Subcutaneous adipose tissue (tissue), 4 donors: Measurements from ENCODE around the gene PLCB1. TPM values are rescaled to one million over a fixed set of nuclear protein-coding genes. Genes with fewer than 3 reads are reported as not detected.

Experiments
- total RNA-seq, 4 donors: library from RNA; depleted of rRNA; stranded (reverse); fragments of >200 nt; gene quantifications; one replicate each; pipeline ENCODE4 v1.1.0, GENCODE V29; 2016
- TF ChIP-seq, protein P1 (sequence below): fragments of 450-650 bp; IDR thresholded peaks from one replicate; pipeline ENCODE4 v1.5.1; 2016; ENCODE audit warnings: low read depth, mild to moderate bottlenecking, control low read depth, antibody characterized with exemption, moderate library complexity

The PLCB1 gene
- total RNA-seq, 4 donors from 2014 or later = 14.1 to 26.7 (median 18.4) TPM

DNA sequence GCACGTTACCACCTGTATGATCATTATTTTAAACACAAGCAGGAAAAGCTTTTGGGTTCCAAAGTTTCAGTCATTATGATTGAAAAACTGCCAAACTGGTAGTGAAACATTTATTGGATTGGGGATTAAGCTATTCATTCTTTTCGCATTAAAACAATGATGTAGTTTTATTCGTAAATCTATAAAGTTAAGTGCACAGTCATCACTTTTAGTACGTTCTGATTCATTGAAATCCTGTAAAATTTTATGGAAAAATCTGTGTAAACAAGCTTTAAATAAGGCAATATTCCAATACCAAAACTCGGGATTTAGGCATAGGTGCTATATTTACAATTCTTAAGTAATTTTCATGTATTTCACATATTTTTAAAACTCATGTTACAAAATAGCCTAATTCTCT, 379.9 kb downstream of the PLCB1 start:
- TF ChIP-seq, protein P1, sequence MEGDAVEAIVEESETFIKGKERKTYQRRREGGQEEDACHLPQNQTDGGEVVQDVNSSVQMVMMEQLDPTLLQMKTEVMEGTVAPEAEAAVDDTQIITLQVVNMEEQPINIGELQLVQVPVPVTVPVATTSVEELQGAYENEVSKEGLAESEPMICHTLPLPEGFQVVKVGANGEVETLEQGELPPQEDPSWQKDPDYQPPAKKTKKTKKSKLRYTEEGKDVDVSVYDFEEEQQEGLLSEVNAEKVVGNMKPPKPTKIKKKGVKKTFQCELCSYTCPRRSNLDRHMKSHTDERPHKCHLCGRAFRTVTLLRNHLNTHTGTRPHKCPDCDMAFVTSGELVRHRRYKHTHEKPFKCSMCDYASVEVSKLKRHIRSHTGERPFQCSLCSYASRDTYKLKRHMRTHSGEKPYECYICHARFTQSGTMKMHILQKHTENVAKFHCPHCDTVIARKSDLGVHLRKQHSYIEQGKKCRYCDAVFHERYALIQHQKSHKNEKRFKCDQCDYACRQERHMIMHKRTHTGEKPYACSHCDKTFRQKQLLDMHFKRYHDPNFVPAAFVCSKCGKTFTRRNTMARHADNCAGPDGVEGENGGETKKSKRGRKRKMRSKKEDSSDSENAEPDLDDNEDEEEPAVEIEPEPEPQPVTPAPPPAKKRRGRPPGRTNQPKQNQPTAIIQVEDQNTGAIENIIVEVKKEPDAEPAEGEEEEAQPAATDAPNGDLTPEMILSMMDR = no peak

DNA sequence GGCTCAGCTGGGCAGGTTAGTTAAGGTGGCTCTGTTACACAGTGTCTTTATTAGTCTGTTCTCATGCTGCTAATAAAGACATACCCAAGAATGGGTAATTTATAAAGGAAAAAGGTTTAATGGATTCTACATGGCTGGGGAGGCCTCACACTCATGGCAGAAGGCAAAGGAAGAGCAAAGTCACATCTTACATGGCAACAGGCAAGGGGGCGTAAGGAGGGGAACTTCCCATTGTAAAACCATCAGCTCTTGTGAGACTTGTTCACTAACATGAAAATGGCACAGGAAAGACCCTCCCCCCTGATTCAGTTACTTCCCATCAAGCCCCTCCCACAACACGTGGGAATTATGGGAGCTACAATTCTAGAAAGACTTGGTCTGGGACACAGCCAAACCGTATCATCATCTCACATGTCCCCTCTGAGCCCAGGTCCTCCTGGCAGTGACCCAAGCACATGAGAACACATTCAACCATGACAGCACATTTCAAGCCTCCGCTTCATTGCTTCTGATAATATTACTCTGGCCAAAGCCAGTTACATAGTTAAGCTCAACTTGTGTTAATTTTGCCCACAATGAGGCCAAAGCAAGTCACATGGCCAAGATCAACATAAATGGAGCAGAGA, 383.9 kb downstream of the PLCB1 start:
- TF ChIP-seq, protein P1 = no peak

DNA sequence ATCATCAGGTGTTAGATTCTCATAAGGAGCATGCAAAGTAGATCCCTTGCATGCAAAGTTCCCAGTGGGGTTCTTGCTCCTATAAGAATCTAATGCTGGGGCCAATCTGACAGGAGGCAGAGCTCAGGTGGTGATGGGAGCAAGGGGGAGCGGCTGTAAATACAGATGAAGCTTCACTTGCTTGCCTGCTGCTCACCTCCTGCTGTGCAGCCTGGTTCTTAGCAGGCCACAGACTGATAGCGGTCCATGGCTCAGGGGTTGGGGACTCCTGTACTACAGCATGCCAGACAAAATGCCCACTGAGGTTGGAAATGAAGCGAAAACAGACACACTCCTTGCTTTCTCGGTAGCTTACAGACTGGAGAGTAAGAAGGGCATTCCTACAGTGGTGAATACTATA, 386.8 kb downstream of the PLCB1 start:
- TF ChIP-seq, protein P1 = no peak

DNA sequence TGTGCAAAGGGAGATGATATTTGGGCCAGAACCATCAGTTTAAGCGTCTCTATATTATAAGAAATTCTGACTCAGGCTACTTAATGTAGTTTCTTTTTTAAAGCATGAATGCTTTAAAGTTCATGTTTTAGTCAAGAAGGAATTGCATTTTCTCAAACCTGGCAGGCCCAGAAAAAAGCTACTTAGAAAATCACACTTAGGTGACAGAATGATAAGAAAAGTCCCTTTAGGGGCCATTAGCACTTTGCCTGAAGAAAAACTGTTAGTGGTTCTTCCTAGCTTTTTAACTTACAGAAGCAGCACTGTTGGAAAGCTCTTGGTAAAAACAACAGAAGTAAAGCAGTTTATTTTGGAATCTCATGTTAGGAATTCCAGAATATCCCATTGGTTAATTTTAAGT, 387.8 kb downstream of the PLCB1 start:
- TF ChIP-seq, protein P1 = no peak

DNA sequence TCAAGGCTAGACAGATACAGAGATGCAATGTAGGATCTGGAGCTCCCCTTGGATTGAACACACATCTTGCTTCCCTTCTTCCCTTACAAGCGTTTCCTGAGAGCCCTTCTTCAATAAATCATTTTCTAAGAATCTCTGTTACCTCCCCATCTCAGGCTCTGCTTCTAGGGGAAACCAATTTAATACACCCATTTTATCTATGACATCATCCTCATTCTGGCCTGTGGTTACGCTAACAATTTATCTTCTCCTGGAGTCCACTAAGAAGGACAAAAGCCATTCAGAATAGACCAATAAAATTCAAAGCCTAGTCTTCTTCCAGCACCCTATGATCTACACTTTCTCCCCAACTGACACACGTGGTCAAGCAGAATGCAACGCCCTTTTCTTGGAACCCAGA, 390.1 kb downstream of the PLCB1 start:
- TF ChIP-seq, protein P1 = no peak

DNA sequence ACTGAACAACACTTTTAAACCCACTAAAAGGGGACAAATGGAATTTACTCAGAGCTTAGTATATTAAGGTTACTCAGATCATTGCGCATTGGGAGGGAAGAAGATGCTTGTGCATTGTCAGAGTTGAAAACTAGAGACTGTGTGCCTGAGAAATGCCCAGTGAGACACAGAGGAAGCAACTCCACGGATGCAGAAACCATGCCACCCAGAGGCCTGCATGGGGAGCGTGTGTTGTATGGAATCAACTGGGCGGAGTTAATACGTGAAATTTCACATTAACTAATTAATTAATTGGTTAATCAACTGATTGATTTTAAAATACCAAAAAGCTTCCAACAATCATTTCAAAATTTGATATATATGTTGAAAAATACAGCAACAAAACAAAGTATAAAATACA, 391.6 kb downstream of the PLCB1 start:
- TF ChIP-seq, protein P1 = no peak

DNA sequence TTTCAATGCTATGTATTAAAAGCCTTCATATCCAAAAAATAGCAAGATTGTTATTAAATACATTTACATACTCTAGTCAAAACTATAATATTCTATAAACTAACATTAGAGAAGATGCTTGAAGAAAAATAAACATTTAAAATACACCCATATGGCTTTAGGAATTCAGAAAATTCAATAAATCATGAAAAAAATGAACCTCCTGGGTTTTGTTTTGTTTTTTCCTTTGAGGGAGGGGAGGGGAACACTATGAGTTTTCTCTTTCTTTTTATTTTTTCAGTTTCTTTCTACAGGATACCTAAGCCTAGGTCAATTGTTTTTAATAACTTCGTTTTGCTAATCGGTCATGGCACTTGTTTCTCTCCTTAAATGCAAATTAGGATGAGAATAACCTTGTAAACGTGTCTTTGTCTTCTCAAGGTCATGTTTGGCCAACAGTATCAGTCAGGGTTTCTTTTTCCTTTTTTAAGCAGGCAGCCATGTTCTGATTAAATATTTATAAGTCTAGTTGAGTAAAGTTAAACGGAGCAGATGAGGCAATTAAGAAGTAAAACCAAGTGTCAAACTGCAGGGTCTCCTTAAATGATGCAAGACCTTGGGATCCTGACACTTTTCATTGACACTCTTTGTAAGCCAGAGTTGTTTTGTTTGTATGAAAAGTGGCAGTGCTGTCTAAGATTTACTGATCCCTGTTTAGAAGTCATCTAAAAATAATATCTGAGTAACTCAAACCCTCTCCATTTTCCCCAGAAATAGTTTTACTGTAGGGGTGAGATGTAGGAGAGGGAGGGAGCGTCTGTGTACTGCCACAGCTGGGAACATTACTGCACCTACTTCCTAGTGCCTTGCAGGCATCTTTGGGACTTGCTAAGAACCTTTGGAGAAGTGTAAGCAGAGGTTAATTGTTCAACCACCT, 392.3 kb downstream of the PLCB1 start:
- TF ChIP-seq, protein P1 = no peak
